GM18507 (cell line): ENCODE measurements around the gene CDH23.

ENCODE experiments used
- DNase-seq: peaks from one replicate; pipeline ENCODE4 v3.0.0; 2011; ENCODE audit warnings: low read depth; ENCODE audit not compliant: insufficient read length; ENCODE audit errors: extremely low spot score
- FAIRE-seq: peaks from 2 replicates; lab custom pipeline; 2011; peaks lifted over from hg19 to GRCh38; lab: Jason Lieb, UNC

CDH23 gene

DNA sequence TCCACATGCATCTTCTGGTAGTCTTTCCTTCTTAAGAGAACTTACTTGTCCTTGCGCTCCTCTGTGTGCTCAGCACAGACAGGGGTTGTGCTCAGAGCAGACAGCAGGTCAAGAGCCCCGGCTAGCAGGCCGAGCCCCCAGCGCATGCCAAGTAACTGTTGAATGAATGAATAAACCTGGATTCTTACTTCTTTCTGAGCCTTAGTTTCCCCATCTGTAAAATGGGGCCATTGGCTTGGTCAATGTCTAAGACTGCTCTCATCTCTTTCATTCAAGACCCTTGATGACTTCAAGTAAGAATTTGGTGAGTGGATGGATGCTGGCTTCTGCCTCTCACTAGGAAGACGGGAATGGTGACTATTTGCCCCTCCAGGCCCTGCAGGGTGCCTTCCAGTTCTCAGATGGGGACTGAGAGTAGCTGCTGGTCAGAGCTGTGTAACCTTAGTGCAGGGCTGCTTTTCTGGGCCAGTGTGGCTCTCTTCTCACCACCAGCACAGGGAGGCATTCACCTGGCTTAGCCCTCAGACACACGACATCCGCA, 78.1 kb downstream of the CDH23 start:
- FAIRE-seq, result no peak
- no peak for DNase-seq

DNA sequence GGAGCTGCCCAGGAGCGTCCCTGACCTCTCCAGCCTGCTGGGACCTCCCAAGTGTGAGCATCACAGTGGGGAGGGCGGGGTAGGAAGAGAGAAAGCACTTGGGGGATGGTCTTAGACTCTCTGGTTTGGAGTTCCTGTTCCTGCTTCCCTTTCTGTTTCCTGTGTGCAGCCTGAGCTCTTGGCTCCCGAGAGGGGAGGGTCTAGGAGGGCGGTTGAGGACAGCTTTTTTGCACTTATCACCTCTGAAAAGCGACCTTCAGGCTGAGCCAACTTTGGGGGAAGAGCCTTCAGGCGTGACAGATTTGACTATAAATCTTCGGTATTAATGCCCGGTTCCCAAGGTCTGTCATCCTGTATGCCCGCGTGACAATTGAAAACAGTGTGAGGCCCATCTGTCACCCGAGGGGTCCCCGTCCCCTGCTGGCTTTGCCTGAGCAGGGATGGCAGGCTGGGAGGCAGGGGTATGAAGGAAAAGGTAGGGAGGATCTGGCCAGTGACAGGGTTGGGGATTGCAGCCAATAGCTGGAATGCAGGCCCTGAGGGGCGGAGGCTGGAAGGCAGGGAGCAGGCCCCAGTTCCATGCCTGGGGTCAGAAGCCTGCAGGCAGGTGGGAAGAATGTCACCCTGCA, 78.6 kb downstream of the CDH23 start:
- no peak for DNase-seq

DNA sequence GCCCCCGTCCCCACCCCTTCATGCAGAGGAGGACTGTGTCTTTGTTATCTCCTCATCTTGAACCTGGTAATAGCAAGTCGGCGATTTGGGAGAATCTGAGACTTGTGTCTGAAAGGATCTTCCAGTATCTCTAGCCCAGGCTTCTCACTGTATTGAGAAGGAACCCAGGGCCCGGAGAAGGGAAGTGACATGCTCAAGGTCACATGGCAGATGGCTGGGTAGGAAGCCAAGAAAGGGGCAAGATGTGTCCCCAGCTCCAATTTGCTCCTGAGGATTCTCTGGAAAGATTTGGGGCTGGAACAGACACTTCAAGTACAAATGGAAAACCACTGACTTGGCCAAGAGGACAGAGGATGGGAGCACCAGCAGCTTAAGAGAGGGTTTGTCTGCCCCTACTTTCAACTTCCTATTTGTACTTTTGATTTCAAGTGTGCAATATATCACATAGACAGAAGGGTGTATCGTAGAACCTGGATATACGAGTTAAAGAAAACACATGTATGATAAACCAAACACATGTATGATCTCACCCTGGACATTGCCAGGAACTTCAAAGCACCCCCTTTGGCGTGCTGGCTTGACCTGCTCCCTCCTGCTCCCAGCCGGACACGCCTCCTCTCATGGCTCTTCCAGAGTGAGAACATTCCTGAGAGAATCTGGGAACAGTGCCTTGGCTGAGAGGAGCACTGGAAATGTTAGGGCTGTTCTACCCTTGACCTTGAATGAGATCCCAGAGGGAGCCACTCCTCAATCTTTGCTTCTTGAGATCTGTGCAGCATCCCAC, 79.7 kb downstream of the CDH23 start:
- FAIRE-seq (no peak), DNase-seq (no peak)

More for the DNA sequence above, 78.6 kb downstream of the CDH23 start:
- no peak for FAIRE-seq

DNA sequence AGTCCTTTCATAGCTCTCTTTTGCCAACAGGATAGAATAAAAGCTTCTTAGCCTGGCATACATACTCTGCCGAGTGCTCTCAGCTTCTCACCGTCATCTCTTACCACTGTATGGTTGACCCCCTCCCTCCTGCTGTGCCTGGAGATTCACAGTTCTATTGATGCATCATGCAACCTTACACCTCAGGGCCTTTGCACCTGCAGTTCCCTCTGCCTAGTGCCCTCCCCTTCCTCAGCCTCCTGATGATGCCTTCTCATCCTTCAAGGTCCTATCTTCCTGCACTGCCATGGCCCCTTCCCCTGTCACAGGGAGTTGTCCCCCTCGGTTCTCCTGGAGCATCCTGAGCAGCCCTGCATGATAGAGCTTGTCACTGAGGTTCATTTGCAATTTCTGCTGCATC, 81.5 kb downstream of the CDH23 start:
- FAIRE-seq (no peak), DNase-seq (no peak)

DNA sequence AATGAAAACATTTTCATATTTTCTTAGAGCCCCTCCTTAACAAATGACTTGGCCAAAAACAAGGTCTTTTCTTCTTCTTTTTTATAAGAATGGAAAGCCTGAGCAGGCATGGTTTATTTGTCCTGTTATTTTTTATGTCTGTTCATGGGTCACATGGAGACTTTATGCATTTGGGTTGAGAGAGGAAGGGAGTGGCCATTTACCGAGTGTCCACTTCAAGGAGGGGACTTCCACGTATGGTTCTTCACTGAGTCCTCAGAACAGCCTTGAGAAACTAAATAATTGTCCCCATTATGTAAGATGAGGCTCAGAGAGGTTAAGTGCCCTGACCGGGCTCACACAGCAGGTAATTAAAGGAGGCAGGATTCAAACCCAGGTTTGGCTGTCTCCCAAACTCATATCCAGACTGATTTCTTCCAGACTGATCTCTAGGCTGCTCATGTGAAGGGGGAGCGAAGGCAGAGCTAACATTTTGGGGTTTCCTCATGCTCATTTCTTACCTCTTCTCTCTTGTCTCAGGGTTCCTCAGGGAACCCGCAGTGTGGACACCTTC, 82.2 kb downstream of the CDH23 start:
- DNase-seq (no peak), FAIRE-seq (no peak)

DNA sequence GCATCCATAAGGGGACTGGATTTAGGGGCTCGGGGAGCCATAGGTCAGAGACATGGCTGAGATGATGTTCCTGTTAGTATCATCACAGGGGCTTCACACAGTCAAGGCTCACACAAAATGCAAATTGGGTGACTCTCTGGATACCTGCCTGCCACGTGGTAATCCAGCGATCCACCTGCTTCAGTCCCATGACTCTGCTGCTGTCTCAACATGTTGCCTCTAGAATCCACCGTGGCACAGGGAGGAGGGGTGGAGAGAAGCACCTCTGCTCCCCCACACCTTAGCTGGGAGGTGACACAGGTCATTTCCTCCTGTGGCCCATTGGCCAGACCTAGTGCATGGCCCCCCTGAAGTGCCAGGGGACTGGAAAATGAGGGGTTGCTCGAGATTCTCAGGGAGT, 83.1 kb downstream of the CDH23 start:
- FAIRE-seq, result no peak
- no peak for DNase-seq

GRCh38 chr10:71480662-71481061, 83.9 kb downstream of the CDH23 start:
- FAIRE-seq (no peak), DNase-seq (no peak)

DNA sequence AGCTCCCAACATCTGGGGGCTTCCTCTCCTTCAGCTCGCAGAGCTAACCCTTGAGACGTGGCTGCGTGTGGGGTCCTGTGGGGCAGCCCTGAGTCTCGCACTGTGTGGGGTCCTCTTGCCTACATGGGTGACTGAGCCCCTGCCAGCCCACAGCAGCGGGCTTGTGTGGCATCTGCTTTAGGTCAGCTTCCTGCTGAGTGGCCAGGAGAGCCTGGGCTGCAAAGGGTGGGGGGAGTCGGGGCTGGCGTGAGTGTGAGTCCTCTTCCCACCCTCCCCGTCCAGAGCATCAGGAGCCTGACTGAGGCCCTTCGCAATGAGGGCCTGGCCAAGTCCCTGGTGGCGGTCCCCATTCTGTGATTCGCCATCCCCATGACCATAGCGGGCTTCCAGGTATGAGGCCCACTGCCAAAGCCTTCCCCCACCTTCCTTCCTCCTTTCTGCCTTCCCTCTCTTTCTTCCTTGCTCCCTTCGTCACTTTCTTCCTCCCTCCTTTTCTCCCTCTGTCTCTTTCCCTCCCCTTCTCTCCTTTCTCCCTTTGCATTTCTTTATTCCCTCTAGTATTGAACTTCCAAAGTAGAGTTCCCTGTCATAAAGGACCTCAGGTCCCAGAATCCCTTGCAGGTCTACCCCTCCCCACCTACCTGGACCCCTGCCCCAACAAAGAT, 85.2 kb downstream of the CDH23 start:
- FAIRE-seq (no peak), DNase-seq (no peak)

DNA sequence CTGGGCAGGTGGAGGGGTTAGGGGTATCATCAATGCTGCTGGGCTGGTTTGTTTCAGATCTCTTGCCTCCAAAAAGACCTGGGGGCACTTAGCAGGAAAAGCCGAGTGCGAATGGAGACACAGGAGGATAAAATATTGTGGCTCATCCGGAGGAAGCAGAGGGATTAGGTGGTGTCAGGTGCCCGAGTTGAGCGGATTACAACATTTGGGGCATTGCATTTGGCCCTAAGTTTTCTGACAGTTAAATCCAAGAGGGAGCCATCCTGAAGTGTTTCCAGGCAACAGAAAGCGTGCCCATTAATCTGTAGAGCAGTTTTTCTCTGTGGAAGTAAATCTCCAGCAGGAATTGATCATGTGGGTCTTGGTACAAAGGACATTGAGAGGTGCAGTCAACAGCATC, 85.9 kb downstream of the CDH23 start:
- no peak for DNase-seq
- no peak for FAIRE-seq

- no peak for DNase-seq
- FAIRE-seq, result no peak
Measured at GRCh38 chr10:71483135-71483534, 86.4 kb downstream of the CDH23 start.

- FAIRE-seq (no peak), DNase-seq (no peak)
Measured at GRCh38 chr10:71483885-71484751, 87.4 kb downstream of the CDH23 start.

DNA sequence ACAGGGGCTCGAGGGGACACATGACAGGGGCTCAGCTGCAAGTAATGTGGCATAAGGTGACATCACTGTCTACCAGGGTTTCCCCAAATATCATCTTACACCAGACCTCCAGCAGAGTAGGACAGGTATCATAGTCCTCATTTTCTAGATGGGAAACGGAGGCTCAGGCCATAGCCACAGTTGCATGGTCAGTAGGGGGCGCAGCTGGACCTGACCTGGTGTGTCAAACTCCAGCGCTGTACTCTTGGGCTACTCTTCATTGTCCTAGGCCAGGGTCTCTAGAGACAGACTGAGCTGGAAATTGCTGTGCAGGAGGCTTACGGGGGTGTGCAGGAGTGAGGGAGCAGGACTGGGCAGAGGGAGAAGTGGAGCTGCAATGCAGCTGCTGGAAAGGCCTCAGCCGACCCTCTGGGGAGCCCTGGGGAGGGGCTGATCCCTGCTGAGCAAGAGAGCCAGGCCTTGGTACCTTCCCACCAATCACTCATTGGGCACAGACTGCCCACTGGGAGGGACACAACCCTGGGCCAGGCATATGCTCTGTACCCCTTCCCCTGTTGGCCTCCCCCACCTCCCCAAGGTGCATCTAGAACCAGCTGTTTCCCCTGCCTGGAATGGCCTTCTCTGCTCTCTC, 89.9 kb downstream of the CDH23 start:
- no peak for DNase-seq
- no peak for FAIRE-seq

- DNase-seq (no peak), FAIRE-seq (no peak)
Measured at GRCh38 chr10:71487726-71488125, 91.0 kb downstream of the CDH23 start.

GRCh38 chr10:71489077-71489476, 92.4 kb downstream of the CDH23 start:
- FAIRE-seq, result no peak
- DNase-seq, result no peak

DNA sequence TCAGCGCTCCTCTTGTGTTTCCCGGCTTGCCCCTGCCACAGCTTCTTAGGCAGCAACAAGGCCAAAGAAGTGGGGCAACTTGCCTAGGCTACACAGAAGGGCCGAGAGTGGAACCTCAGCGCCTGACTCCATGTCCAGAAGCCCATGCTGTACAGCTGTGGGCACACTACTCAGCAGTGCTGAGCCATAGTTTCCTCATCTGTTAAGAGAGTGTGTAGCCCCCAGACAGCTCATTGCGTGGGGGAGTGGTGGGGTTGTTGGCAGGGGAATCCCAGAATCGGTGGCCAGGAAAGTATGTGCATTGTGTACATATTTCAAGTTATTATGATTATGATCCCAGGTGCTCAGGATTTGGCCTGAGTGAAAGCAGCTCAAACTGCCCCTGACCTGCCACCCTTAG, 96.2 kb downstream of the CDH23 start:
- FAIRE-seq (no peak), DNase-seq (no peak)

DNA sequence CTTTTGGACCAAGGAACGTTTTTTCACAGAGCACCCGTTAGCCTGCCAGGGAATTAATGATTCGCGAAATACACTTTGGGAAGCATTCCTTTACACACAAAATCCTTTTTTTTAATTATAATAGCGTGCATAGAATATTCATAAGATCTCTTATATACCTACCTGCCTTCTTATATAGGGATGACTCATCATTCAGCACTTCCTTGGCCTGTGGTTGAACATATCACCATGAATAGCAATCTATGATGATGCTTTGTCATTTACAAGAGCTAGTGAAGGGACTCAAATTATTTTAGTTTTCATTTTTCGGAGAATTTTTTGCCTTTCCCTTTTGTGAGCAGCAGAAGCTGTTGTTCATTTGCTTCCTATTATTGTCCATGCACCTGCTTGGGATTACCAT, 97.0 kb downstream of the CDH23 start:
- DNase-seq (no peak), FAIRE-seq (no peak)

GRCh38 chr10:71494476-71494875, 97.8 kb downstream of the CDH23 start:
- no peak for DNase-seq
- no peak for FAIRE-seq

GRCh38 chr10:71494980-71495381, 98.3 kb downstream of the CDH23 start:
- peak; percentile 15 for DNase-seq
- FAIRE-seq, result peak; percentile 67
